Neural progenitor cell (in vitro differentiated cells): Measurements from ENCODE around the gene TEDC1. TPM values are rescaled to one million over a fixed set of nuclear protein-coding genes. Genes with fewer than 3 reads are reported as not detected.

ENCODE experiments used
- DNase-seq: peaks from one replicate; pipeline ENCODE4 v3.0.0-alpha.2; 2016; ENCODE audit warnings: low spot score
- H2AFZ ChIP-seq: fragments of 200-600 bp; sonication (generic); replicated peaks from 2 replicates; pipeline ENCODE4 v1.6.1; 2016; ENCODE audit warnings: antibody characterized with exemption
- H3F3A ChIP-seq: fragments of 200-600 bp; sonication (generic); 2 replicates; pipeline ENCODE4 v1.6.1; 2016; ENCODE audit warnings: antibody characterized with exemption, low read depth
- H3K27ac ChIP-seq: fragments of 200-600 bp; sonication (generic); 2 replicates; pipeline ENCODE4 v1.5.1; 2016; ENCODE audit warnings: mild to moderate bottlenecking
- H3K27me3 ChIP-seq: fragments of 200-600 bp; sonication (generic); 2 replicates; pipeline ENCODE4 v1.6.1; 2016; ENCODE audit warnings: mild to moderate bottlenecking, moderate library complexity
- H3K36me3 ChIP-seq: fragments of 200-600 bp; sonication (generic); 2 replicates; pipeline ENCODE4 v1.5.1; 2016
- H3K4me1 ChIP-seq: fragments of 200-600 bp; sonication (generic); 2 replicates; pipeline ENCODE4 v1.6.1; 2016; ENCODE audit warnings: mixed run types
- H3K4me2 ChIP-seq: fragments of 200-600 bp; sonication (generic); 2 replicates; pipeline ENCODE4 v1.6.1; 2016
- H3K4me3 ChIP-seq: fragments of 200-600 bp; sonication (generic); 2 replicates; pipeline ENCODE4 v1.5.1; 2016
- H3K79me2 ChIP-seq: fragments of 200-600 bp; sonication (generic); 2 replicates; pipeline ENCODE4 v1.6.1; 2016; ENCODE audit warnings: low read depth
- H3K9ac ChIP-seq: fragments of 200-600 bp; sonication (generic); 2 replicates; pipeline ENCODE4 v1.6.1; 2016
- H3K9me3 ChIP-seq: fragments of 200-600 bp; sonication (generic); 2 replicates; pipeline ENCODE4 v1.5.1; 2016; ENCODE audit warnings: low read depth
- H4K20me1 ChIP-seq: fragments of 200-600 bp; sonication (generic); 2 replicates; pipeline ENCODE4 v1.6.1; 2016; ENCODE audit warnings: low read depth
- H3K27ac Mint-ChIP-seq: 3 replicates; pipeline ENCODE4 v1.8.0; 2021; ENCODE audit warnings: mixed read lengths
- H3K27me3 Mint-ChIP-seq: 2 replicates; pipeline ENCODE4 v1.8.0; 2022; ENCODE audit warnings: low read depth, mild to moderate bottlenecking, inconsistent platforms, moderate library complexity, mixed read lengths; ENCODE audit not compliant: insufficient read depth
- H3K36me3 Mint-ChIP-seq: 3 replicates; pipeline ENCODE4 v1.8.0; 2021; ENCODE audit warnings: mixed read lengths
- H3K4me1 Mint-ChIP-seq: 3 replicates; pipeline ENCODE4 v1.8.0; 2021; ENCODE audit warnings: mixed read lengths
- H3K4me3 Mint-ChIP-seq: 3 replicates; pipeline ENCODE4 v1.8.0; 2021; ENCODE audit warnings: mild to moderate bottlenecking, moderate library complexity, mixed read lengths
- H3K9me3 Mint-ChIP-seq: 3 replicates; pipeline ENCODE4 v1.8.0; 2020; ENCODE audit warnings: mixed read lengths
- EZH2 ChIP-seq: fragments of 200-600 bp; sonication (generic); IDR thresholded peaks from 2 replicates; pipeline ENCODE4 v1.6.1; 2017; ENCODE audit warnings: antibody characterized with exemption, mild to moderate bottlenecking, moderate library complexity
- EZH2phosphoT487 ChIP-seq: fragments of 200-600 bp; sonication (generic); IDR thresholded peaks from 2 replicates; pipeline ENCODE4 v1.6.1; 2017; ENCODE audit warnings: antibody characterized with exemption
- total RNA-seq: library from RNA; depleted of rRNA; stranded (reverse); fragments of >200 nt; gene quantifications from 2 replicates; pipeline ENCODE4 v1.2.3, GENCODE V29; 2015; ENCODE audit warnings: low replicate concordance
- TF ChIP-seq, protein P1 (sequence below): fragments of 200-600 bp; sonication (generic); IDR thresholded peaks from 2 replicates; pipeline ENCODE4 v1.5.1; 2017; ENCODE audit warnings: antibody characterized with exemption, mild to moderate bottlenecking

TEDC1 gene
- 3.6 and 25.0 TPM in 2 replicates for total RNA-seq

GRCh38 chr14:105490572-105491365 is at the start of gene TEDC1:
Gene TEDC1 (plus strand): TSS chr14:105491246. CDS start chr14:105491376, 130 bp downstream.
- H3K9ac ChIP-seq = no peak within 1 kb of the TSS
- TF ChIP-seq, protein P1, sequence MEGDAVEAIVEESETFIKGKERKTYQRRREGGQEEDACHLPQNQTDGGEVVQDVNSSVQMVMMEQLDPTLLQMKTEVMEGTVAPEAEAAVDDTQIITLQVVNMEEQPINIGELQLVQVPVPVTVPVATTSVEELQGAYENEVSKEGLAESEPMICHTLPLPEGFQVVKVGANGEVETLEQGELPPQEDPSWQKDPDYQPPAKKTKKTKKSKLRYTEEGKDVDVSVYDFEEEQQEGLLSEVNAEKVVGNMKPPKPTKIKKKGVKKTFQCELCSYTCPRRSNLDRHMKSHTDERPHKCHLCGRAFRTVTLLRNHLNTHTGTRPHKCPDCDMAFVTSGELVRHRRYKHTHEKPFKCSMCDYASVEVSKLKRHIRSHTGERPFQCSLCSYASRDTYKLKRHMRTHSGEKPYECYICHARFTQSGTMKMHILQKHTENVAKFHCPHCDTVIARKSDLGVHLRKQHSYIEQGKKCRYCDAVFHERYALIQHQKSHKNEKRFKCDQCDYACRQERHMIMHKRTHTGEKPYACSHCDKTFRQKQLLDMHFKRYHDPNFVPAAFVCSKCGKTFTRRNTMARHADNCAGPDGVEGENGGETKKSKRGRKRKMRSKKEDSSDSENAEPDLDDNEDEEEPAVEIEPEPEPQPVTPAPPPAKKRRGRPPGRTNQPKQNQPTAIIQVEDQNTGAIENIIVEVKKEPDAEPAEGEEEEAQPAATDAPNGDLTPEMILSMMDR = peak; percentile 64
- no peak for TF ChIP-seq EZH2
- TF ChIP-seq EZH2phosphoT487 = no peak
- peaks cover 13% of the 10 kb centered on the region for H3K27me3 Mint-ChIP-seq
- H2AFZ ChIP-seq = peak within 1 kb of the TSS; percentile 91
- H3K4me2 ChIP-seq = peak within 1 kb of the TSS; percentile 99
- peak within 1 kb of the TSS; percentile 72 for H3K4me3 ChIP-seq
- no peaks in the 10 kb centered on the region for H3K9me3 ChIP-seq
- peak within 1 kb of the TSS; percentile 47 for H3K27ac ChIP-seq
- peaks cover 13% of the 10 kb centered on the region for H4K20me1 ChIP-seq
- DNase-seq = peak; percentile 99
- peaks cover 32% of the 10 kb centered on the region for H3F3A ChIP-seq
- H3K27me3 ChIP-seq = peaks cover 28% of the 10 kb centered on the region
- no peaks in the 10 kb centered on the region for H3K79me2 ChIP-seq
- H3K4me1 ChIP-seq = peaks cover 21% of the 10 kb centered on the region
- H3K27ac Mint-ChIP-seq = peak within 1 kb of the TSS; percentile 76
- H3K4me1 Mint-ChIP-seq = peaks cover 18% of the 10 kb centered on the region
- H3K36me3 ChIP-seq = no peaks in the 10 kb centered on the region
- peak within 1 kb of the TSS; percentile 88 for H3K4me3 Mint-ChIP-seq
- no peaks in the 10 kb centered on the region for H3K36me3 Mint-ChIP-seq
- no peaks in the 10 kb centered on the region for H3K9me3 Mint-ChIP-seq

GRCh38 chr14:105442125-105442524 is 48.9 kb upstream of the TEDC1 start:
- Mint-ChIP-seq H3K36me3 (peaks cover 6% of the 10 kb centered on the region), H3K27me3 (no peaks in the 10 kb centered on the region), H3K9me3 (no peaks in the 10 kb centered on the region), H3K4me3 (no peak overlapping the region), H3K27ac (no peak overlapping the region), H3K4me1 (no peaks in the 10 kb centered on the region)
- Histone ChIP-seq H3K9ac (no peak overlapping the region), H3K27me3 (no peaks in the 10 kb centered on the region), H3K9me3 (no peaks in the 10 kb centered on the region), H3K4me2 (no peak overlapping the region), H3K79me2 (peaks cover 36% of the 10 kb centered on the region), H3K27ac (no peak overlapping the region), H4K20me1 (peaks cover 66% of the 10 kb centered on the region), H3F3A (no peaks in the 10 kb centered on the region), H2AFZ (no peak overlapping the region), H3K36me3 (no peaks in the 10 kb centered on the region), H3K4me1 (no peaks in the 10 kb centered on the region), H3K4me3 (no peak overlapping the region)
- no peak for TF ChIP-seq EZH2phosphoT487
- TF ChIP-seq EZH2 = no peak
- TF ChIP-seq, protein P1 = no peak
- DNase-seq = no peak

DNA sequence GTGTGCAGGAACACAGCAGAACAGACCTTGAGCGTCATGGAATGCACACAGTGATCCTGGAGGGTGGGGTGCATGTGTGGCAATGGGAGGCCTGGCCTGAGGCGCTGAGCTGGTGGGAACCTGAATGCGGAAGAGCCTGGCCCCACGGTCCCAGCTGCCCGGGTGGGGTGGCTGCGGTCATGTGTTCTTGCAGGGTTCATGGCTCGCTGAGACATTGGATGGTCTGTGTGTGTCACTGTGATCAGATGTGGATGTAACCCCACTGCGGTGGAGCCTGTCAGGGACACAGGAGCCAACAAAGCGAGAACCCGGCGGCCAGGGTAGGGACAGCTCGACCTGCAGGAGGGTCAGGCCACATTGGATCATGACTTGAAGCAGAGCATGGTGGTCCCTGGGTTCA is 48.2 kb upstream of the TEDC1 start:
- H3K27me3 Mint-ChIP-seq = no peaks in the 10 kb centered on the region
- peaks cover 29% of the 10 kb centered on the region for H3K79me2 ChIP-seq

More for the DNA sequence above, 48.2 kb upstream of the TEDC1 start:
- H3K27ac ChIP-seq = no peak overlapping the region
- H3F3A ChIP-seq = no peaks in the 10 kb centered on the region
- no peaks in the 10 kb centered on the region for H3K4me1 ChIP-seq
- H2AFZ ChIP-seq = no peak overlapping the region
- H4K20me1 ChIP-seq = peaks cover 66% of the 10 kb centered on the region
- H3K36me3 Mint-ChIP-seq = peaks cover 6% of the 10 kb centered on the region
- no peak overlapping the region for H3K9ac ChIP-seq
- H3K4me3 Mint-ChIP-seq = no peak overlapping the region
- H3K4me1 Mint-ChIP-seq = no peaks in the 10 kb centered on the region
- no peak overlapping the region for H3K4me2 ChIP-seq
- no peak for DNase-seq
- no peaks in the 10 kb centered on the region for H3K27me3 ChIP-seq
- no peaks in the 10 kb centered on the region for H3K36me3 ChIP-seq
- H3K9me3 Mint-ChIP-seq = no peaks in the 10 kb centered on the region
- H3K9me3 ChIP-seq = no peaks in the 10 kb centered on the region
- H3K27ac Mint-ChIP-seq = no peak overlapping the region
- TF ChIP-seq EZH2phosphoT487 = no peak
- TF ChIP-seq, protein P1 = no peak
- no peak for TF ChIP-seq EZH2
- H3K4me3 ChIP-seq = no peak overlapping the region
